Neural progenitor cell (in vitro differentiated cells): ENCODE data around the gene DTWD2. TPM values are rescaled to one million over a fixed set of nuclear protein-coding genes. Genes with fewer than 3 reads are reported as not detected.
"Not testable (repeated sequence)": the region's sequence is repeated elsewhere in the genome, so short reads cannot be mapped to it uniquely, and the experiment has no call there.

Experiments used
- DNase-seq: peaks from one replicate; pipeline ENCODE4 v3.0.0-alpha.2; 2016; ENCODE audit warnings: low spot score
- H2AFZ ChIP-seq: fragments of 200-600 bp; sonication (generic); replicated peaks from 2 replicates; pipeline ENCODE4 v1.6.1; 2016; ENCODE audit warnings: antibody characterized with exemption
- H3F3A ChIP-seq: fragments of 200-600 bp; sonication (generic); 2 replicates; pipeline ENCODE4 v1.6.1; 2016; ENCODE audit warnings: antibody characterized with exemption, low read depth
- H3K27ac ChIP-seq: fragments of 200-600 bp; sonication (generic); 2 replicates; pipeline ENCODE4 v1.5.1; 2016; ENCODE audit warnings: mild to moderate bottlenecking
- H3K27me3 ChIP-seq: fragments of 200-600 bp; sonication (generic); 2 replicates; pipeline ENCODE4 v1.6.1; 2016; ENCODE audit warnings: mild to moderate bottlenecking, moderate library complexity
- H3K36me3 ChIP-seq: fragments of 200-600 bp; sonication (generic); 2 replicates; pipeline ENCODE4 v1.5.1; 2016
- H3K4me1 ChIP-seq: fragments of 200-600 bp; sonication (generic); 2 replicates; pipeline ENCODE4 v1.6.1; 2016; ENCODE audit warnings: mixed run types
- H3K4me2 ChIP-seq: fragments of 200-600 bp; sonication (generic); 2 replicates; pipeline ENCODE4 v1.6.1; 2016
- H3K4me3 ChIP-seq: fragments of 200-600 bp; sonication (generic); 2 replicates; pipeline ENCODE4 v1.5.1; 2016
- H3K79me2 ChIP-seq: fragments of 200-600 bp; sonication (generic); 2 replicates; pipeline ENCODE4 v1.6.1; 2016; ENCODE audit warnings: low read depth
- H3K9ac ChIP-seq: fragments of 200-600 bp; sonication (generic); 2 replicates; pipeline ENCODE4 v1.6.1; 2016
- H3K9me3 ChIP-seq: fragments of 200-600 bp; sonication (generic); 2 replicates; pipeline ENCODE4 v1.5.1; 2016; ENCODE audit warnings: low read depth
- H4K20me1 ChIP-seq: fragments of 200-600 bp; sonication (generic); 2 replicates; pipeline ENCODE4 v1.6.1; 2016; ENCODE audit warnings: low read depth
- H3K27ac Mint-ChIP-seq: 3 replicates; pipeline ENCODE4 v1.8.0; 2021; ENCODE audit warnings: mixed read lengths
- H3K27me3 Mint-ChIP-seq: 2 replicates; pipeline ENCODE4 v1.8.0; 2022; ENCODE audit warnings: low read depth, mild to moderate bottlenecking, inconsistent platforms, moderate library complexity, mixed read lengths; ENCODE audit not compliant: insufficient read depth
- H3K36me3 Mint-ChIP-seq: 3 replicates; pipeline ENCODE4 v1.8.0; 2021; ENCODE audit warnings: mixed read lengths
- H3K4me1 Mint-ChIP-seq: 3 replicates; pipeline ENCODE4 v1.8.0; 2021; ENCODE audit warnings: mixed read lengths
- H3K4me3 Mint-ChIP-seq: 3 replicates; pipeline ENCODE4 v1.8.0; 2021; ENCODE audit warnings: mild to moderate bottlenecking, moderate library complexity, mixed read lengths
- H3K9me3 Mint-ChIP-seq: 3 replicates; pipeline ENCODE4 v1.8.0; 2020; ENCODE audit warnings: mixed read lengths
- CTCF ChIP-seq: fragments of 200-600 bp; sonication (generic); IDR thresholded peaks from 2 replicates; pipeline ENCODE4 v1.5.1; 2017; ENCODE audit warnings: antibody characterized with exemption, mild to moderate bottlenecking
- EZH2 ChIP-seq: fragments of 200-600 bp; sonication (generic); IDR thresholded peaks from 2 replicates; pipeline ENCODE4 v1.6.1; 2017; ENCODE audit warnings: antibody characterized with exemption, mild to moderate bottlenecking, moderate library complexity
- EZH2phosphoT487 ChIP-seq: fragments of 200-600 bp; sonication (generic); IDR thresholded peaks from 2 replicates; pipeline ENCODE4 v1.6.1; 2017; ENCODE audit warnings: antibody characterized with exemption
- total RNA-seq: library from RNA; depleted of rRNA; stranded (reverse); fragments of >200 nt; gene quantifications from 2 replicates; pipeline ENCODE4 v1.2.3, GENCODE V29; 2015; ENCODE audit warnings: low replicate concordance

The DTWD2 gene
- total RNA-seq, 1 donor from 2014 or later = 10.4 TPM

GRCh38 chr5:118863345-118863744 lies 125.0 kb downstream of the DTWD2 start:
- no peaks in the 10 kb centered on the region for H3K9me3 Mint-ChIP-seq
- Histone ChIP-seq H4K20me1 (no peaks in the 10 kb centered on the region), H3K9ac (no peak overlapping the region), H3K27me3 (no peaks in the 10 kb centered on the region), H3K36me3 (no peaks in the 10 kb centered on the region), H3K79me2 (no peaks in the 10 kb centered on the region), H3K4me2 (no peak overlapping the region), H2AFZ (no peak overlapping the region), H3K4me1 (no peaks in the 10 kb centered on the region), H3F3A (no peaks in the 10 kb centered on the region), H3K9me3 (no peaks in the 10 kb centered on the region), H3K4me3 (no peak overlapping the region), H3K27ac (no peak overlapping the region)
- no peak overlapping the region for H3K4me3 Mint-ChIP-seq
- no peak overlapping the region for H3K27ac Mint-ChIP-seq
- no peak for TF ChIP-seq EZH2phosphoT487
- no peak for TF ChIP-seq EZH2
- no peak for TF ChIP-seq CTCF
- no peaks in the 10 kb centered on the region for H3K36me3 Mint-ChIP-seq
- DNase-seq = no peak
- no peaks in the 10 kb centered on the region for H3K4me1 Mint-ChIP-seq
- H3K27me3 Mint-ChIP-seq = no peaks in the 10 kb centered on the region

GRCh38 chr5:118862596-118862995 lies 125.8 kb downstream of the DTWD2 start:
- Histone ChIP-seq H3F3A (no peaks in the 10 kb centered on the region), H2AFZ (no peak overlapping the region), H3K36me3 (no peaks in the 10 kb centered on the region), H3K4me2 (no peak overlapping the region), H3K4me1 (no peaks in the 10 kb centered on the region), H3K4me3 (no peak overlapping the region), H3K9ac (no peak overlapping the region), H3K79me2 (no peaks in the 10 kb centered on the region), H3K9me3 (no peaks in the 10 kb centered on the region), H3K27ac (no peak overlapping the region), H3K27me3 (no peaks in the 10 kb centered on the region), H4K20me1 (no peaks in the 10 kb centered on the region)
- no peaks in the 10 kb centered on the region for H3K9me3 Mint-ChIP-seq
- TF ChIP-seq EZH2 (no peak), EZH2phosphoT487 (no peak)
- H3K4me1 Mint-ChIP-seq = no peaks in the 10 kb centered on the region
- H3K27me3 Mint-ChIP-seq = no peaks in the 10 kb centered on the region
- no peaks in the 10 kb centered on the region for H3K36me3 Mint-ChIP-seq
- DNase-seq = no peak
- no peak overlapping the region for H3K27ac Mint-ChIP-seq
- no peak overlapping the region for H3K4me3 Mint-ChIP-seq

GRCh38 chr5:118857700-118858099 lies 130.6 kb downstream of the DTWD2 start:
- H3K27me3 ChIP-seq = no peaks in the 10 kb centered on the region
- H3K4me3 ChIP-seq = no peak overlapping the region
- H3K36me3 ChIP-seq = no peaks in the 10 kb centered on the region
- no peak overlapping the region for H2AFZ ChIP-seq
- H3K9me3 ChIP-seq = no peaks in the 10 kb centered on the region
- H3K4me3 Mint-ChIP-seq = no peak overlapping the region
- no peaks in the 10 kb centered on the region for H3K9me3 Mint-ChIP-seq
- H3K9ac ChIP-seq = no peak overlapping the region
- no peaks in the 10 kb centered on the region for H4K20me1 ChIP-seq
- H3F3A ChIP-seq = no peaks in the 10 kb centered on the region
- no peaks in the 10 kb centered on the region for H3K27me3 Mint-ChIP-seq
- H3K4me1 Mint-ChIP-seq = no peaks in the 10 kb centered on the region
- H3K4me2 ChIP-seq = no peak overlapping the region
- TF ChIP-seq CTCF (no peak), EZH2 (no peak), EZH2phosphoT487 (no peak)
- no peak overlapping the region for H3K27ac ChIP-seq
- H3K36me3 Mint-ChIP-seq = no peaks in the 10 kb centered on the region
- no peak for DNase-seq
- H3K4me1 ChIP-seq = no peaks in the 10 kb centered on the region
- H3K27ac Mint-ChIP-seq = no peak overlapping the region
- no peaks in the 10 kb centered on the region for H3K79me2 ChIP-seq

GRCh38 chr5:118854819-118855218 lies 133.5 kb downstream of the DTWD2 start:
- H3K4me3 ChIP-seq = no peak overlapping the region
- no peaks in the 10 kb centered on the region for H3K9me3 ChIP-seq
- no peak for TF ChIP-seq EZH2
- TF ChIP-seq EZH2phosphoT487 = no peak
- no peak for TF ChIP-seq CTCF
- no peaks in the 10 kb centered on the region for H3K27me3 ChIP-seq
- H3K4me1 ChIP-seq = no peaks in the 10 kb centered on the region
- no peak overlapping the region for H3K27ac ChIP-seq
- no peaks in the 10 kb centered on the region for H3K27me3 Mint-ChIP-seq
- peaks cover 7% of the 10 kb centered on the region for H3K9me3 Mint-ChIP-seq
- no peaks in the 10 kb centered on the region for H4K20me1 ChIP-seq
- H3K4me3 Mint-ChIP-seq = no peak overlapping the region
- H3K4me2 ChIP-seq = no peak overlapping the region
- no peak for DNase-seq
- H3K4me1 Mint-ChIP-seq = no peaks in the 10 kb centered on the region
- H3K27ac Mint-ChIP-seq = no peak overlapping the region
- no peaks in the 10 kb centered on the region for H3K36me3 ChIP-seq
- no peaks in the 10 kb centered on the region for H3K79me2 ChIP-seq
- H2AFZ ChIP-seq = no peak overlapping the region
- peaks cover 2% of the 10 kb centered on the region for H3K36me3 Mint-ChIP-seq
- no peak overlapping the region for H3K9ac ChIP-seq
- H3F3A ChIP-seq = no peaks in the 10 kb centered on the region

- not testable (repeated sequence) for H3K9ac ChIP-seq, DNase-seq, H3K4me1 Mint-ChIP-seq, H3K4me2 ChIP-seq, H3K9me3 ChIP-seq, H3K79me2 ChIP-seq, H3K27me3 ChIP-seq, H3K27me3 Mint-ChIP-seq, H3K27ac ChIP-seq, H3K4me3 ChIP-seq, H3K36me3 Mint-ChIP-seq, H3K27ac Mint-ChIP-seq, H4K20me1 ChIP-seq, H3F3A ChIP-seq, H3K36me3 ChIP-seq, H3K4me3 Mint-ChIP-seq, H3K4me1 ChIP-seq, H2AFZ ChIP-seq
- H3K9me3 Mint-ChIP-seq = peaks cover 12% of the 10 kb centered on the region
Observed at GRCh38 chr5:118851785-118852184, 136.6 kb downstream of the DTWD2 start.

GRCh38 chr5:118849507-118849906 lies 138.8 kb downstream of the DTWD2 start:
- H3K27me3 Mint-ChIP-seq, H3K4me3 Mint-ChIP-seq, H4K20me1 ChIP-seq, H3K9ac ChIP-seq, H3K27ac ChIP-seq, H3K4me2 ChIP-seq, H3K27ac Mint-ChIP-seq, H3F3A ChIP-seq, H3K27me3 ChIP-seq, H3K36me3 Mint-ChIP-seq, H3K4me3 ChIP-seq, H3K9me3 ChIP-seq, DNase-seq, H3K36me3 ChIP-seq, H3K4me1 Mint-ChIP-seq, H3K4me1 ChIP-seq, H3K79me2 ChIP-seq, H2AFZ ChIP-seq: not testable (repeated sequence)
- H3K9me3 Mint-ChIP-seq = peaks cover 12% of the 10 kb centered on the region
